ENCODE measurements around the gene ANKRD52.
A peak's percentile ranks its signal among the peaks of the same experiment; 100 is the strongest.
"Not testable (repeated sequence)": the region's sequence is repeated elsewhere in the genome, so short reads cannot be mapped to it uniquely, and the experiment has no call there.

The ANKRD52 gene

GRCh38 chr12:56205445-56205844 is 52.7 kb downstream of the ANKRD52 start:
- no peak for DNase-seq

GRCh38 chr12:56204275-56204674 is 53.9 kb downstream of the ANKRD52 start:
- no peak for DNase-seq

GRCh38 chr12:56202838-56203237 is 55.3 kb downstream of the ANKRD52 start:
- no peak for DNase-seq

GRCh38 chr12:56202366-56202765 is 55.8 kb downstream of the ANKRD52 start:
- no peak for DNase-seq

GRCh38 chr12:56198836-56199235 is 59.3 kb downstream of the ANKRD52 start:
- DNase-seq = no peak

GRCh38 chr12:56197921-56198635 is 60.1 kb downstream of the ANKRD52 start:
- DNase-seq = no peak

- DNase-seq = not testable (repeated sequence)
Measured at GRCh38 chr12:56196818-56197550, 61.2 kb downstream of the ANKRD52 start.

GRCh38 chr12:56193025-56193578 is 65.1 kb downstream of the ANKRD52 start:
- peak; percentile 72 to 86 for DNase-seq

GRCh38 chr12:56192582-56192981 is 65.6 kb downstream of the ANKRD52 start:
- DNase-seq = no peak

GRCh38 chr12:56190695-56191155 is 67.5 kb downstream of the ANKRD52 start:
- no peak for DNase-seq

GRCh38 chr12:56189918-56190694 is 68.1 kb downstream of the ANKRD52 start:
- peak; percentile 77 to 90 for DNase-seq

GRCh38 chr12:56189099-56189917 is 68.9 kb downstream of the ANKRD52 start, which contains the start of gene SMARCC2:
Gene SMARCC2 (minus strand): TSS chr12:56189483. CDS start chr12:56189461, 22 bp downstream.
- DNase-seq = peak; percentile 60 to 85

GRCh38 chr12:56188778-56189098 is 69.4 kb downstream of the ANKRD52 start:
- DNase-seq = peak in 1 of 2 experiments; percentile 35

- no peak for DNase-seq
Measured at GRCh38 chr12:56188131-56188777, 69.9 kb downstream of the ANKRD52 start.

Measured in NCI-H524 (cell line).